ENCODE measurements around the gene C5orf63.
"Not testable (repeated sequence)": the region's sequence is repeated elsewhere in the genome, so short reads cannot be mapped to it uniquely, and the experiment has no call there.

C5orf63 gene

DNA sequence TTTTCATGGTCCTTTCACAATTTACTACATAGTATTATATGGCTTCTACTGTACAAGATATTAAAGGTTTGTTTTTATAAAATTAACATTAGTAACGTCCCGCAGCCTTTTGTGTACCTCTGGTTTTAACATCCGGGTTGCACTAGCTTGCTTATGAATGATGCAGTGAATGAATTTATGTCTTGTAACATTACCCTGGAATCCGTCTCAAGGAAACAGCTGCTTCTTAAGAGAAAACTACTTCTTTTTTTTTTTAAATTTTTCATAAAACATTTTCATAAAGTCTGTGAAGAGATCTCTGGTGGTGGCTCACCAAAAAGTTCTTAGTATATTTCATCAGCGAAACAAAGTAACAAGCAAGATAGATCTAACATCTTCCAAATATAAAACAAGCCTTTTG is 66.6 kb downstream of the C5orf63 start:
- no peak for DNase-seq (ENCODE audit: low read depth)

- not testable (repeated sequence) for DNase-seq (ENCODE audit: low read depth)
Observed at GRCh38 chr5:127005282-127005681, 68.0 kb downstream of the C5orf63 start.

DNA sequence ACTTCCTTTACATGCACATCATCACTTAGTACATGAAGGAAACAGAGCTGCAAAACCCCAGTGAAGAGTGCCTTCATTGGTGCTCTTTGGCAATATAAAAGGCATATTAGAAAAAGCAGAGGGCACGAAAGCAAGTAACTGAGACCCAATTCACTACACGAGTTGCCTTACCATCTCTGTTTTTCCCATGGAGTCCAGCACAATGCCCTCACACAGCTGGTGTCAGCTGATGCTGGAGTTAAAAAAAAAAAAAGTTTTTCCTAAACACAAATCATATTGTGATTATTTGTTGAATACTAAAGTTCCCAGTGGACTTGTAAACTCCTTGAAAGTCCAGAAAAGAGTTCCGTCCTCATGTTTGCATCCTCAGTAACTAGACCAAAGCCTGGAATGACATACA is 68.6 kb downstream of the C5orf63 start:
- no peak for DNase-seq (ENCODE audit: low read depth)

DNA sequence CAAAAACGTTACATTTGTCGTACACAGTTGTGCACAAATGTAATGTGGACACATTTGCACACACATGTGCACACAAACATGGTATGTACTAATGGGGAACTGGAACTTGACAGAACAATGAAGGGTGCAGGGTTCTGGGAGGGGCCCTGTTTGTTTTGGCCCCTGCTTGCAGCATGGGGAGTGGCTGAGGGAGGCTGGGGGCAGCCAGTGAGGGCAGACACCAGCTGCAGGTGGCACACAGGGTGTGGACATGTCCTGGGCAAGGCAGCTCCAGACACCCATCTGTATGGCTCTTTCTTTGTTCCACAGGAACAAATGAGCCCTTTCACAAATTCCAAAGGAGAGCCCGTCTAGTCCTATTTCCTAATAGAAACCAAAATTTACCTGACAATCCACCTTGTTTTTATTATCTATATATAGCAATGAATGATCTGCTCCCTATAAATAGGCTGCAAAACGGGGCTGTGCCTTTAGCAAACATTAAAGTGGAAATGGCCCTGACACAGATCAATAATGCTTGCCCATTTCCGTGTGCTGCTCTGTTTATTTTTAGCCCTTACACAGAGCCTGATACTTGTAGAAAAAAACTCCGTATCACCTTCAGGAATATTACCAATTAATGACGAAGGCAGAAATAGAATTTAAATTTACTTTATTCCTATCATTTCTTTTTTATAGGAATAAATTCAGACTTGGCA is 69.4 kb downstream of the C5orf63 start:
- DNase-seq (ENCODE audit: low read depth) = no peak

DNA sequence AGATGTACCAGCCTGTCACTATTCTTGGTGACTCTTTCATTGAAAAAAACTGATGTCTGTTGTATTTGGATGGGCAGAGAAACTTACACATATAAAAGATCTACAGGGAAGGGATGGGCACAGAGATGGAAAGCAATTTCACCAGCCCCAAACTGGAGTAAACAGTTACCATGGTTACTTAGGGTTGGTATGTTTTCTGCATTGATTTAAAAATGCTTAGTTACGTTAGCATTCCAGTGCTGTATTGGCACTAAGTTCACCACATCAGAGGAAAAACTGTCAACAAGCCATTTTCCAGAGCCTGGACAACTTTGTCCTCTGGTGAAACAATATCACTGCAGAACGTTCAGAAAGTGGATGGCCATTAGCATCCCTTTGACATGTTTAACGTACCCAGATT is 70.9 kb downstream of the C5orf63 start:
- DNase-seq (ENCODE audit: low read depth) = no peak

DNA sequence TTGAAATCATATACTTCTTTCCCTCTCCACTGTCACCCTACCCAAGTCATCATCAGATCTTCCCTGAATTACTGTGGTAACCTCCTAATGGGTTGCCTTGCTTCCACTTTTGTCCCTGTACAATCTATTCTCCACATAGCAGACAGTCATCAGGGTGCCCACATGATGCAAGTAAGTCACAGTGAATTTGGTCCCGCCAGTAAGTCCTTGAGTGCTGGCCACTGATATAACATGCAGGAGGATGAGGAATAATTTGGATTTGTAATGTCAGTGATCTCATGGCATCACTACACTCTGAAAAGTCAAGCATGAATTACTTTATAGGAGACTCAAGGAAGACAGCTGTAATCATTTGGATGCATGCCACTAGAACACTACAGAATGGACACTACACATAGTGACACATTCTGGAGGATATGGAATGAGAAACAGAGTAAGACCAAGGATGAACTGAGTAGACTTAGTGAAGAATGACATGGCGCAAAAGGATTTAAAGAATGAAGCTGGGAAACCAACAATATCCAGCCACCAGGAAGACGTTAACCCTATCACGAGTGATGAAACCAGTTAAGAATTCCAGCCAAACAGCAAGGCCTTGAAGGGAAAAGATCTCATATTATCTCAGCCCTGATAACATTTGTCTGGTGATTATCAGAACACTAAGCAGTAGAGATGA is 71.5 kb downstream of the C5orf63 start:
- DNase-seq (ENCODE audit: low read depth) = no peak

All from stimulated activated CD8-positive, alpha-beta memory T cell treated with anti-CD3 and anti-CD28 coated beads, Interleukin-15, amount 100 ng/mL, for 24 hours (primary cell).